HepG2 (cell line): Measurements from ENCODE around the gene CDC42EP4. TPM values are rescaled to one million over a fixed set of nuclear protein-coding genes. Genes with fewer than 3 reads are reported as not detected.
A peak's percentile ranks its signal among the peaks of the same experiment; 100 is the strongest.

Experiments
- ARID4A ChIP-seq: sonication (generic); formaldehyde crosslinking; IDR thresholded peaks from 2 replicates; pipeline ENCODE4 v1.5.0; 2020; ENCODE audit warnings: mild to moderate bottlenecking, missing genetic modification reagents, borderline replicate concordance
- BATF2 ChIP-seq: sonication (generic); formaldehyde crosslinking; IDR thresholded peaks from 2 replicates; pipeline ENCODE4 v1.8.0; 2022; ENCODE audit warnings: mild to moderate bottlenecking, missing genetic modification reagents, moderate library complexity
- GLMP ChIP-seq: sonication (generic); formaldehyde crosslinking; IDR thresholded peaks from 2 replicates; pipeline ENCODE4 v1.9.0; 2021; ENCODE audit warnings: missing genetic modification reagents, mild to moderate bottlenecking, borderline replicate concordance
- HIC2 ChIP-seq: sonication (generic); formaldehyde crosslinking; IDR thresholded peaks from 2 replicates; pipeline ENCODE4 v1.9.0; 2022; ENCODE audit warnings: low read depth, missing genetic modification reagents
- PAF1 ChIP-seq: IDR thresholded peaks from 2 replicates; pipeline ENCODE4 v1.6.1; 2016; ENCODE audit warnings: missing genetic modification reagents, missing compliant biosample characterization
- POLR2G ChIP-seq: fragments of 200-400 bp; formaldehyde crosslinking; IDR thresholded peaks from 2 replicates; pipeline ENCODE4 v1.6.1; 2018; ENCODE audit warnings: mild to moderate bottlenecking, low read depth, low read length, moderate library complexity
- RAD21 ChIP-seq: fragments of 450-650 bp; formaldehyde crosslinking; IDR thresholded peaks from 2 replicates; pipeline ENCODE4 v1.5.0; 2020; ENCODE audit warnings: mild to moderate bottlenecking
- RFXANK ChIP-seq: IDR thresholded peaks from 2 replicates; pipeline ENCODE4 v1.6.1; 2016
- SATB2 ChIP-seq: sonication (generic); formaldehyde crosslinking; IDR thresholded peaks from 2 replicates; pipeline ENCODE4 v1.5.0; 2020; ENCODE audit warnings: missing genetic modification reagents
- SCMH1 ChIP-seq: sonication (generic); formaldehyde crosslinking; IDR thresholded peaks from 2 replicates; pipeline ENCODE4 v1.9.0; 2021; ENCODE audit warnings: missing genetic modification reagents, mild to moderate bottlenecking, borderline replicate concordance
- SMARCC2 ChIP-seq: fragments of 450-650 bp; IDR thresholded peaks from 2 replicates; pipeline ENCODE4 v1.6.1; 2017; ENCODE audit warnings: antibody characterized with exemption, mild to moderate bottlenecking
- SMYD3 ChIP-seq: sonication (generic); formaldehyde crosslinking; IDR thresholded peaks from 2 replicates; pipeline ENCODE4 v1.8.1; 2023; ENCODE audit warnings: mild to moderate bottlenecking, missing genetic modification reagents
- SP1 ChIP-seq, 2 experiments: fragments of 450-650 bp in 1 of 2; sonication (generic) in 1 of 2; formaldehyde crosslinking in 1 of 2; IDR thresholded peaks; 2 replicates each; pipeline versions ENCODE4 v1.4.0 to v1.6.1; 2016 to 2020; ENCODE audit warnings: missing genetic modification reagents in 1 of 2
- ZBTB25 ChIP-seq: IDR thresholded peaks from 2 replicates; pipeline ENCODE4 v1.6.1; 2018; ENCODE audit warnings: missing genetic modification reagents
- ZBTB33 ChIP-seq: sonication (generic); formaldehyde crosslinking; IDR thresholded peaks from 2 replicates; pipeline ENCODE4 v1.4.0; 2020; ENCODE audit warnings: missing genetic modification reagents
- ZNF136 ChIP-seq: sonication (generic); formaldehyde crosslinking; IDR thresholded peaks from 2 replicates; pipeline ENCODE4 v1.8.1; 2022; ENCODE audit warnings: low read depth, mild to moderate bottlenecking, moderate library complexity, missing genetic modification reagents
- ZNF777 ChIP-seq: sonication (generic); formaldehyde crosslinking; IDR thresholded peaks from 2 replicates; pipeline ENCODE4 v1.4.0; 2020; ENCODE audit warnings: missing genetic modification reagents
- polyA plus RNA-seq, 8 experiments: library from polyadenylated mRNA; depleted of rRNA in 3 of 8; stranded (reverse) in 7 of 8; unstranded in 1 of 8; fragments of >200 nt; fragmentation: Illumina TruSeq in 4 of 8; extraction: Trizol in 4 of 8; gene quantifications; 2 replicates each; pipeline versions ENCODE4 v1.2.1 to v1.2.3, GENCODE V29; 2011 to 2016; ENCODE audit warnings: low read depth in 4 of 8, missing spikeins in 1 of 8, mixed read lengths in 1 of 8; ENCODE audit not compliant: insufficient read depth in 1 of 8
- total RNA-seq, 5 experiments: library from RNA; depleted of rRNA; stranded (reverse); fragments of >200 nt; fragmentation: Illumina TruSeq; extraction: Trizol; gene quantifications; 2 replicates each; pipeline ENCODE4 v1.2.3, GENCODE V29; 2016; ENCODE audit warnings: low read depth in 1 of 5

Gene CDC42EP4
- total and polyA plus RNA-seq, 2 of the 13 experiments (the other 11 are each of a cell fraction or from before 2014, with no cell fraction given), result 19.0 to 54.0 TPM

- TF ChIP-seq ARID4A (CRISPR knock-in tag), result peak; percentile 71; the same call in 1 of the 2 replicates
- no peak for TF ChIP-seq SCMH1 (CRISPR knock-in tag)
- TF ChIP-seq POLR2G, result peak; percentile 40; the same call in 1 of the 2 replicates
- TF ChIP-seq ZBTB33 (CRISPR knock-in tag), result peak; percentile 35; the same call in 1 of the 2 replicates
- no peak for TF ChIP-seq SATB2 (CRISPR knock-in tag)
- peak; percentile 45; the same call in 1 of the 2 replicates for TF ChIP-seq ZNF777
- TF ChIP-seq SMARCC2, result no peak
- no peak for TF ChIP-seq GLMP (CRISPR knock-in tag)
- TF ChIP-seq BATF2 (CRISPR knock-in tag), result no peak
- TF ChIP-seq RFXANK (CRISPR knock-in tag), result no peak
- TF ChIP-seq ZBTB25 (CRISPR knock-in tag), result no peak
- no peak for TF ChIP-seq SP1 (IDR thresholded peaks at IDR 0.05)
- TF ChIP-seq SP1 (CRISPR knock-in tag; IDR thresholded peaks at IDR 0.05), result peak; percentile 57; the same call in 1 of the 2 replicates
- TF ChIP-seq ZNF136, result 0 out of 2 replicates have a peak, but pooled peaks have one; percentile 22
- no peak for TF ChIP-seq SMYD3 (CRISPR knock-in tag)
- TF ChIP-seq RAD21, result no peak; the same call in 1 of the 2 replicates
- no peak for TF ChIP-seq PAF1 (CRISPR knock-in tag)
- peak; percentile 79; the same call in 1 of the 2 replicates for TF ChIP-seq HIC2
Measured at GRCh38 chr17:73308017-73308823, 3.6 kb downstream of the CDC42EP4 start (continued).
